ENCODE data around the gene NMNAT3.

NMNAT3 gene

DNA sequence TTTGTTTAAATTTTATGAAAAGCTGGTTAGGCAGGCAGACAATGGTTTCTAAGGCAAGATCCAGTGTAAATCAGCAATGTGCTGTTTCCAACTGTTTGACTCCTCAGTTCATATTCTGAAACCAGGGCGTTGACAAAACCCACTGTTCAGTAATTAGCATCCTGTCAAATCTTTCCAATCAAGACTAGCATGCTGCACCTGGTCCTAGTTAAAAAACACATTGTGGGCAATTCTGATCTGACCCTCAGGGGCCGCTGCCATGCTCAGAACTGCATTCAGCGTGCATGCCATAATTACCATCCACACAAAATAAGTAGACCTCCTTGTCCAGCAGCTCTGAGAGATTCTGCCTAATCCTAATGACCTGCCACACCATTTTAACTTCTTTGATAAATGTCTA, 117.4 kb downstream of the NMNAT3 start:
- TF ChIP-seq, protein P1, sequence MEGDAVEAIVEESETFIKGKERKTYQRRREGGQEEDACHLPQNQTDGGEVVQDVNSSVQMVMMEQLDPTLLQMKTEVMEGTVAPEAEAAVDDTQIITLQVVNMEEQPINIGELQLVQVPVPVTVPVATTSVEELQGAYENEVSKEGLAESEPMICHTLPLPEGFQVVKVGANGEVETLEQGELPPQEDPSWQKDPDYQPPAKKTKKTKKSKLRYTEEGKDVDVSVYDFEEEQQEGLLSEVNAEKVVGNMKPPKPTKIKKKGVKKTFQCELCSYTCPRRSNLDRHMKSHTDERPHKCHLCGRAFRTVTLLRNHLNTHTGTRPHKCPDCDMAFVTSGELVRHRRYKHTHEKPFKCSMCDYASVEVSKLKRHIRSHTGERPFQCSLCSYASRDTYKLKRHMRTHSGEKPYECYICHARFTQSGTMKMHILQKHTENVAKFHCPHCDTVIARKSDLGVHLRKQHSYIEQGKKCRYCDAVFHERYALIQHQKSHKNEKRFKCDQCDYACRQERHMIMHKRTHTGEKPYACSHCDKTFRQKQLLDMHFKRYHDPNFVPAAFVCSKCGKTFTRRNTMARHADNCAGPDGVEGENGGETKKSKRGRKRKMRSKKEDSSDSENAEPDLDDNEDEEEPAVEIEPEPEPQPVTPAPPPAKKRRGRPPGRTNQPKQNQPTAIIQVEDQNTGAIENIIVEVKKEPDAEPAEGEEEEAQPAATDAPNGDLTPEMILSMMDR (conservative IDR thresholded peaks at IDR 0.05; ENCODE audit: low read depth, low read length) = no peak
- no peak overlapping the region for H3K4me3 ChIP-seq (ENCODE audit: low read length)
- no peak for DNase-seq (ENCODE audit: low read depth)

- DNase-seq (ENCODE audit: low read depth) = no peak
- TF ChIP-seq, protein P1 (conservative IDR thresholded peaks at IDR 0.05; ENCODE audit: low read depth, low read length) = no peak
- H3K4me3 ChIP-seq (ENCODE audit: low read length) = no peak overlapping the region
Measured at GRCh38 chr3:139559541-139559940, 118.2 kb downstream of the NMNAT3 start.

DNA sequence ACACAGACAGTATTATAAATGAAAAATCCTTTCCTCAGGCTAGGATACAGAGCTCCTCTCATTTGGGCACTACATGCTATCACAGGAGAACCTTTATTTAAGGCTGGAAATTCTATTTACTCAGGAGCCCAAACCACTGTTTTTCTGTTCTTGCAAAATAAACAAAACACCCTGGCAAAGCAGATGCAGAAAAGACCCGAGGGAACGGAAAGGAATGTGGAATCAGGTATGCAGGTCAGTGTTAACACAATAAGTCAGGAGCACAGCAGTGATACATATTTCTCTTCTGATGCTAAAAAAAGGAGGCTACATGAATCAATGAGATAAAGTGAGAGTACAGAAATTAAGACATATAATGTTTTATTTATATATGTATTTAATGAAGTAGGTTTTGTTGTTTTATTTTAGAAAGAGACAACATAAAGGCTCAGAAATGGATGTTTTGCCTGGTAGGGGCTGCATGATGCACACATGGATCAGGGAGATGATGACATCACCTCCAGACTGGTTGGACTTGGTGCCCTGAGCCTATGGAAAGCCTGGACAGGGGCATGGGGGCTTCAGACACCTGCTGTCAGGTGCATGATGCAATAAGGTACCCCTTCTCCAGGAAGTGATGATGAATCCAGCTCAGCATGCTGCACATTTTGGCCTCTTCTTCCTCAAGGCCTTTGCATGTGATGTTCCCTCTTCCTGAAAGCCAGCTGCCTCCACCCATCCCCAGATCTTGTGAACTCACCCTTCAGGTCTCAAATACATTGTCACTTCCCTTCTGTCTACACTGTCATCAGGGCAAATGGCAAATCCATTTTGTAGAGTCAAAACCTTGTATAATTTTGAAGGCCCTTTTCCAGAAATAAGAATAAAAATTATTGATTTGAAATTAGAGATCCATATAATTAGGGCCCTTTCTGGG, 119.2 kb downstream of the NMNAT3 start:
- DNase-seq (ENCODE audit: low read depth) = no peak
- TF ChIP-seq, protein P1 (conservative IDR thresholded peaks at IDR 0.05; ENCODE audit: low read depth, low read length) = no peak
- H3K4me3 ChIP-seq (ENCODE audit: low read length) = no peak overlapping the region

DNA sequence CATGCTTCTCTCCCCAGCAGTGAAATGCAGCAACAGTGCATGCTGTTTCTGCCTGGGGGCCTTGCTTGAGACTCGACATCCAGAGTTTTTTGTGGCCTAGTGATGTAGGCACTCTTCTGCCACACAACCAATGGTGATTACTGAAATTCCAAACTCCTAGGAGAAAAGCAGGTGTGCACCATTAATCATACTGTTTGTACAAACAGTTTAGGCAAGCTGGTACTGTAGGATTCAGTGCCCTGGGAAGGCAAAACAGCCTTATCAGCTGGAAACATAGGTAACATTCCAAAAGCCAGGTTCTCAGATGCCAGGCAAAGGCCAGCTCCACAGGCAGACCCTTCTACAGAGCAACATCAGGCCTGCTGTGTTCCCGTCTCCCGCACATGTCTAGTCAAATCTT, 120.7 kb downstream of the NMNAT3 start:
- TF ChIP-seq, protein P1 (conservative IDR thresholded peaks at IDR 0.05; ENCODE audit: low read depth, low read length) = no peak
- no peak for DNase-seq (ENCODE audit: low read depth)
- no peak overlapping the region for H3K4me3 ChIP-seq (ENCODE audit: low read length)

DNA sequence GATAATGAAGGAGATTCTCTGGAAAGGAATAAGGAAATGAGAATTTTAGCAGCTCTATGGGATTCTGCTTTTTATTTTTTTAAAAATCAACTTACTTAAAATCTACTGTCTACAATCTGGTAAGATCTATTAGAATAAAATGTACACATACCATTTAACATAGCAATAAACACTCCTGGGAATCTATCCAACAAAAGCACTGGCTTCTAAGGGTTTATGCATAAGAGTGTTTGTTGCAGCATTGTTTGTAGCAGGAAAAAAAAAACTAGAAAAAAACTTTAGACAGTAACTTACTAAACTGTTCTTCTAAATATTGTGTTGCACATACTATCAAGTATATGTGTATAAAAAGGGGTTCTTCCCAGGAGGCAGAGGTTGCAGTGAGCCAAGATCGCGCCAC, 122.5 kb downstream of the NMNAT3 start:
- TF ChIP-seq, protein P1 (conservative IDR thresholded peaks at IDR 0.05; ENCODE audit: low read depth, low read length) = no peak
- DNase-seq (ENCODE audit: low read depth) = no peak
- no peak overlapping the region for H3K4me3 ChIP-seq (ENCODE audit: low read length)

DNA sequence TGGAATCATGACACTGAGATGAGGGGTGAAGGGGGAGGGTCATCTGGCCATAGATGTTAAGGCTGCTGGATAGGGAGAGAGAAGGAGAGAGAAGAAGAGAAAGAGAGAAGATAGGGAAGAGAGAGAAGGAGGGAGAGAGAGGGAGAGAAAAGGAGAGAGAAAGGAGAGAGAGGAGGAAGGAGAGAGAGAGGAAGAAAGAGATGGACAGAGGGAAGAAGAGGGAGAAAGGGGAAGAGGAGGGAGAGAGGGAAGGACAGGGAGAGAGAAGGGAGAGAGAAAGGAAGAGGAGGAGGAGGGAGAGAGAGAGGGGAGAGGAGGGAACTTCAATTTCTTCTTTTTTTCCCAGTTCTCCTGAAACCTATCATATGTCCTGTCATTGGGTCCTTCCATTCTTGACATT, 123.1 kb downstream of the NMNAT3 start:
- no peak for DNase-seq (ENCODE audit: low read depth)
- H3K4me3 ChIP-seq (ENCODE audit: low read length) = no peak overlapping the region
- TF ChIP-seq, protein P1 (conservative IDR thresholded peaks at IDR 0.05; ENCODE audit: low read depth, low read length) = no peak

All from retinal pigment epithelial cell (primary cell).